ENCODE results near the gene LRRN4CL. TPM values are rescaled to one million over a fixed set of nuclear protein-coding genes. Genes with fewer than 3 reads are reported as not detected.

Gene LRRN4CL
- total RNA-seq, 1 experiment from 2014 or later, result 0.71 TPM

- H3K4me1 Mint-ChIP-seq (ENCODE audit: low read depth, unreplicated experiment), result no peaks in the 10 kb centered on the region
- H3K4me3 Mint-ChIP-seq (ENCODE audit: low read depth, unreplicated experiment), result peak overlapping the region; percentile 93
- no peaks in the 10 kb centered on the region for H3K27me3 Mint-ChIP-seq (ENCODE audit: unreplicated experiment)
- H3K9me3 Mint-ChIP-seq (ENCODE audit: low read depth, unreplicated experiment), result no peaks in the 10 kb centered on the region
- CTCF ChIA-PET, result interaction anchor here (0.6 kb wide), 2 partner anchors 25 to 392 kb away, joined by 3 to 6 read pairs; no protein-coding TSS in a partner anchor
- BruUV-seq (replicated peaks), result no TSS peak
- DNase-seq, result no peak
- H3K27ac Mint-ChIP-seq (ENCODE audit: unreplicated experiment), result peak overlapping the region; percentile 91
- intact Hi-C loops (cut with micrococcal nuclease; ENCODE audit: unreplicated experiment), result loop anchor here (1.0 kb wide), 1 partner anchor 11 kb away; no protein-coding TSS in a partner anchor
- TF ChIP-seq CTCF (IDR thresholded peaks at IDR 0.05; ENCODE audit: unreplicated experiment), result no peak
- peaks cover 46% of the 10 kb centered on the region for H3K36me3 Mint-ChIP-seq (ENCODE audit: insufficient read depth, unreplicated experiment)
These were observed 42.3 kb downstream of the LRRN4CL start for GRCh38 chr11:62646825-62647608.

GRCh38 chr11:62645946-62646824, 43.1 kb downstream of the LRRN4CL start, which contains the start of gene GANAB:
Gene GANAB (minus strand): TSS chr11:62646613. CDS start chr11:62646599, 14 bp downstream.
- Mint-ChIP-seq H3K4me1 (ENCODE audit: low read depth, unreplicated experiment) (no peaks in the 10 kb centered on the region), H3K27me3 (ENCODE audit: unreplicated experiment) (no peaks in the 10 kb centered on the region), H3K36me3 (ENCODE audit: insufficient read depth, unreplicated experiment) (peaks cover 51% of the 10 kb centered on the region), H3K27ac (ENCODE audit: unreplicated experiment) (peak within 1 kb of the TSS; percentile 91), H3K4me3 (ENCODE audit: low read depth, unreplicated experiment) (peak within 1 kb of the TSS; percentile 93), H3K9me3 (ENCODE audit: low read depth, unreplicated experiment) (no peaks in the 10 kb centered on the region)
- TF ChIP-seq CTCF (IDR thresholded peaks at IDR 0.05; ENCODE audit: unreplicated experiment), result no peak
- intact Hi-C loops (cut with micrococcal nuclease; ENCODE audit: unreplicated experiment), result loop anchor here (1.0 kb wide), 1 partner anchor 10 kb away; no protein-coding TSS in a partner anchor
- DNase-seq, result peak; percentile 98
- TSS peak; percentile 31 for BruUV-seq (replicated peaks)
- CTCF ChIA-PET, result interaction anchor here (0.6 to 1.1 kb wide), 6 partner anchors 24 to 392 kb away, joined by 3 to 6 read pairs (median 4); partner anchors contain the start of genes B3GAT3 and TUT1

GRCh38 chr11:62645671-62645945, 43.7 kb downstream of the LRRN4CL start:
- H3K4me1 Mint-ChIP-seq (ENCODE audit: low read depth, unreplicated experiment), result no peaks in the 10 kb centered on the region
- no TSS peak for BruUV-seq (replicated peaks)
- CTCF ChIA-PET, result interaction anchor here (0.9 to 1.1 kb wide), 3 partner anchors 24 to 54 kb away, joined by 3 to 4 read pairs (median 3); partner anchors contain the start of genes B3GAT3 and TUT1
- DNase-seq, result no peak
- no peaks in the 10 kb centered on the region for H3K9me3 Mint-ChIP-seq (ENCODE audit: low read depth, unreplicated experiment)
- no peak for TF ChIP-seq CTCF (IDR thresholded peaks at IDR 0.05; ENCODE audit: unreplicated experiment)
- H3K4me3 Mint-ChIP-seq (ENCODE audit: low read depth, unreplicated experiment), result peak overlapping the region; percentile 93
- intact Hi-C loops (cut with micrococcal nuclease; ENCODE audit: unreplicated experiment), result no loop called here
- H3K36me3 Mint-ChIP-seq (ENCODE audit: insufficient read depth, unreplicated experiment), result peaks cover 55% of the 10 kb centered on the region
- peak overlapping the region; percentile 91 for H3K27ac Mint-ChIP-seq (ENCODE audit: unreplicated experiment)
- H3K27me3 Mint-ChIP-seq (ENCODE audit: unreplicated experiment), result no peaks in the 10 kb centered on the region

GRCh38 chr11:62644220-62644619, 45.1 kb downstream of the LRRN4CL start:
- H3K27ac Mint-ChIP-seq (ENCODE audit: unreplicated experiment), result no peak overlapping the region
- CTCF ChIA-PET, result no interaction called here
- intact Hi-C loops (cut with micrococcal nuclease; ENCODE audit: unreplicated experiment), result no loop called here
- peaks cover 68% of the 10 kb centered on the region for H3K36me3 Mint-ChIP-seq (ENCODE audit: insufficient read depth, unreplicated experiment)
- no peaks in the 10 kb centered on the region for H3K4me1 Mint-ChIP-seq (ENCODE audit: low read depth, unreplicated experiment)
- peak overlapping the region; percentile 93 for H3K4me3 Mint-ChIP-seq (ENCODE audit: low read depth, unreplicated experiment)
- H3K9me3 Mint-ChIP-seq (ENCODE audit: low read depth, unreplicated experiment), result no peaks in the 10 kb centered on the region
- BruUV-seq (replicated peaks), result no TSS peak
- no peaks in the 10 kb centered on the region for H3K27me3 Mint-ChIP-seq (ENCODE audit: unreplicated experiment)
- DNase-seq, result no peak
- TF ChIP-seq CTCF (IDR thresholded peaks at IDR 0.05; ENCODE audit: unreplicated experiment), result no peak

All from Calu3 (cell line).